ENCODE data around the gene TEX13D. TPM values are rescaled to one million over a fixed set of nuclear protein-coding genes. Genes with fewer than 3 reads are reported as not detected.
"Not testable (repeated sequence)": the region's sequence is repeated elsewhere in the genome, so short reads cannot be mapped to it uniquely, and the experiment has no call there.

Gene TEX13D
- not detected for total RNA-seq

DNA sequence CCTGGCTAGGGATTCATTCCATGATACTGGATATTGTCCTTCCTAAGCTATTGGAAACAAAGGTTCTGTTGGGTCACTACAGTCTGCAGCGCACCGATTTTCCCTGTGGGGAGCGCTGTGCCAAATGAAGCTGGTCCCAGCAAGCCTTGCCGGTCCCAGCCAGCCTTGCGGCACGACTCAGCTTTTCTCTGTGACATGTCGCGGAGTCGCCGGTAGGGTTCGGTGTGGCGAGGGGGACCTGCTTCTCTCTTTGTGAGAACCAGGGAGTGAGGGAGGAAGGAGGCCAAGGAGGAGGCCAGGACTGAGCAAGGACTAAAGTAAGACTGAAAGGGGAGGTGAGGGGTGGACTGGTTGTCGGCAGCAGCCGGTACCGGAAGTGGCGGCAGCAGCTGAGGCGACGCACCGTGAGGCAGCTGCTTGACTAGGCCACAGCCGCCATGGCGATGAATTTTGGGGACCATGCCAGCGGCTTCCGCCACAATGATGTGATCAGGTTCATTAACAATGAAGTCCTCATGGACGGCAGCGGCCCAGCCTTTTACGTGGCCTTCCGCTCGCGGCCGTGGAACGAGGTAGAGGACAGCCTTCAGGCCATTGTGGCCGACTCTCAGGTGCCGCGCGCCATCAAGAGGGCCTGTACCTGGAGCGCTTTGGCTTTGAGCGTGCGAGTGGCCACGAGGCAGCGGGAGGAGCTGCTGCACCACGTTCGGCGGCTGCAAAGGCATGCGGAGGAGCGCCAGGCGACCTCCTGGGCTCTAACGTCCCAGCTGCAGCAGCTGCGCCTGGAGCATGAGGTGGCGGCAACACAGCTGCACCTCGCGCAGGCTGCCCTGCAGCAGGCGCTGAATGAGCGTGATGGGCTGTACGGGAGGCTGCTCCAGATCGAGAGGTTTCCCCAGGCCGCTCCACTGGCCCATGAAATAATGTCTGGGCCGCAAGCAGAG, at the start of gene TEX13D:
Gene TEX13D (plus strand): TSS at position 180 of the 944 bp plus-strand sequence. CDS start 258 bp downstream, at position 438.
- H3K27ac ChIP-seq = no peak within 1 kb of the TSS
- no peak within 1 kb of the TSS for H3K4me3 ChIP-seq
- ATAC-seq (no peak), DNase-seq (no peak)
- H3K4me1 ChIP-seq = no peaks in the 10 kb centered on the region
- in situ Hi-C loops (cut with MboI; ENCODE audit: low sequenced_read_pairs in 4 of 4) (no loop called here), intact Hi-C loops (cut with DNase I; ENCODE audit: low total_unique reads) (no loop called here)
- no peak for TF ChIP-seq POLR2A (IDR thresholded peaks at IDR 0.05)
- TF ChIP-seq, protein P1, sequence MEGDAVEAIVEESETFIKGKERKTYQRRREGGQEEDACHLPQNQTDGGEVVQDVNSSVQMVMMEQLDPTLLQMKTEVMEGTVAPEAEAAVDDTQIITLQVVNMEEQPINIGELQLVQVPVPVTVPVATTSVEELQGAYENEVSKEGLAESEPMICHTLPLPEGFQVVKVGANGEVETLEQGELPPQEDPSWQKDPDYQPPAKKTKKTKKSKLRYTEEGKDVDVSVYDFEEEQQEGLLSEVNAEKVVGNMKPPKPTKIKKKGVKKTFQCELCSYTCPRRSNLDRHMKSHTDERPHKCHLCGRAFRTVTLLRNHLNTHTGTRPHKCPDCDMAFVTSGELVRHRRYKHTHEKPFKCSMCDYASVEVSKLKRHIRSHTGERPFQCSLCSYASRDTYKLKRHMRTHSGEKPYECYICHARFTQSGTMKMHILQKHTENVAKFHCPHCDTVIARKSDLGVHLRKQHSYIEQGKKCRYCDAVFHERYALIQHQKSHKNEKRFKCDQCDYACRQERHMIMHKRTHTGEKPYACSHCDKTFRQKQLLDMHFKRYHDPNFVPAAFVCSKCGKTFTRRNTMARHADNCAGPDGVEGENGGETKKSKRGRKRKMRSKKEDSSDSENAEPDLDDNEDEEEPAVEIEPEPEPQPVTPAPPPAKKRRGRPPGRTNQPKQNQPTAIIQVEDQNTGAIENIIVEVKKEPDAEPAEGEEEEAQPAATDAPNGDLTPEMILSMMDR (IDR thresholded peaks at IDR 0.05 in 4 of 5, conservative IDR thresholded peaks at IDR 0.05 in 1 of 5) = no peak
- no peaks in the 10 kb centered on the region for H3K27me3 ChIP-seq
- no peaks in the 10 kb centered on the region for H3K9me3 ChIP-seq
- H3K36me3 ChIP-seq = no peaks in the 10 kb centered on the region

- in situ Hi-C loops (cut with MboI; ENCODE audit: low sequenced_read_pairs in 4 of 4) = no loop called here
- H3K27ac ChIP-seq = no peak overlapping the region
- no peaks in the 10 kb centered on the region for H3K36me3 ChIP-seq
- H3K4me1 ChIP-seq = no peaks in the 10 kb centered on the region
- H3K9me3 ChIP-seq = no peaks in the 10 kb centered on the region
- TF ChIP-seq POLR2A (IDR thresholded peaks at IDR 0.05) = no peak
- TF ChIP-seq, protein P1 (IDR thresholded peaks at IDR 0.05 in 4 of 5, conservative IDR thresholded peaks at IDR 0.05 in 1 of 5) = no peak
- ATAC-seq (no peak), DNase-seq (no peak)
- H3K27me3 ChIP-seq = peaks cover 0 to 3% (median 0%) of the 10 kb centered on the region in 3 donors
- intact Hi-C loops (cut with DNase I; ENCODE audit: low total_unique reads) = no loop called here
- no peak overlapping the region for H3K4me3 ChIP-seq
Observed at GRCh38 chrX:124289443-124289842, 43.0 kb upstream of the TEX13D start.

DNA sequence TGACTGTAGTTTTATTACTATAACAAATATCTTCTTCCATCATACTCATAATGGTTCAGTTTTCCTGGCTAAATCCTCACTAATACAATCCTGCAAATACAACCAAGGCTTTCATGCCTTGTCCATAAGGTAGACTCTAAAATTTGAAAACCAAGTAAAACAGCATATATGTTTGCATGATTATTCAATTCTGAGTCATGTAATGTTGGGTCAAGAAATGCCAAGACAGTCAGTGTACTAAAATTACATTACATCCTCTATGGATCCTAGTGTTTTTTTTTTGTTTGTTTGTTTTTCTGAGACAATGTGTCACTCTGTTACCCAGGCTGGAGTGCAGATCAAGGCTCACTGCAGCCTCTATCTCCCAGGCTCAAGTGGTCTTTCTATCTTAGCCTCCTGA, 38.6 kb upstream of the TEX13D start:
- ATAC-seq = no peak
- TF ChIP-seq, protein P1 (IDR thresholded peaks at IDR 0.05 in 4 of 5, conservative IDR thresholded peaks at IDR 0.05 in 1 of 5) = no peak
- TF ChIP-seq POLR2A (IDR thresholded peaks at IDR 0.05) = no peak
- H3K27ac ChIP-seq = no peak overlapping the region
- in situ Hi-C loops (cut with MboI; ENCODE audit: low sequenced_read_pairs in 4 of 4) = no loop called here
- no peaks in the 10 kb centered on the region for H3K9me3 ChIP-seq
- no peak overlapping the region for H3K4me3 ChIP-seq
- H3K4me1 ChIP-seq = no peaks in the 10 kb centered on the region
- intact Hi-C loops (cut with DNase I; ENCODE audit: low total_unique reads) = no loop called here
- no peaks in the 10 kb centered on the region for H3K36me3 ChIP-seq
- no peak for DNase-seq
- H3K27me3 ChIP-seq = peaks cover 0 to 3% (median 0%) of the 10 kb centered on the region in 3 donors

- H3K4me3 ChIP-seq; DNase-seq; ATAC-seq; H3K9me3 ChIP-seq; H3K36me3 ChIP-seq; H3K4me1 ChIP-seq; H3K27ac ChIP-seq; H3K27me3 ChIP-seq; in situ Hi-C loops (cut with MboI; ENCODE audit: low sequenced_read_pairs in 4 of 4); intact Hi-C loops (cut with DNase I; ENCODE audit: low total_unique reads): not testable (repeated sequence)
Observed at GRCh38 chrX:124299323-124299722, 33.1 kb upstream of the TEX13D start.

GRCh38 chrX:124300405-124300804, 32.1 kb upstream of the TEX13D start:
- no peak overlapping the region for H3K4me3 ChIP-seq
- TF ChIP-seq, protein P1 (IDR thresholded peaks at IDR 0.05 in 4 of 5, conservative IDR thresholded peaks at IDR 0.05 in 1 of 5) = no peak
- in situ Hi-C loops (cut with MboI; ENCODE audit: low sequenced_read_pairs in 4 of 4) (no loop called here), intact Hi-C loops (cut with DNase I; ENCODE audit: low total_unique reads) (no loop called here)
- no peaks in the 10 kb centered on the region for H3K36me3 ChIP-seq
- ATAC-seq = no peak
- H3K27ac ChIP-seq = no peak overlapping the region
- H3K9me3 ChIP-seq = no peaks in the 10 kb centered on the region
- no peaks in the 10 kb centered on the region for H3K27me3 ChIP-seq
- no peak for DNase-seq
- no peaks in the 10 kb centered on the region for H3K4me1 ChIP-seq
